GM21367 (cell line): ENCODE measurements around the gene TOX3.

Source experiments
- ATAC-seq: cut with Tn5 transposase; IDR thresholded peaks from one replicate; pipeline ENCODE4 v1.9.1; 2021; ENCODE audit not compliant: unreplicated experiment

Gene TOX3

DNA sequence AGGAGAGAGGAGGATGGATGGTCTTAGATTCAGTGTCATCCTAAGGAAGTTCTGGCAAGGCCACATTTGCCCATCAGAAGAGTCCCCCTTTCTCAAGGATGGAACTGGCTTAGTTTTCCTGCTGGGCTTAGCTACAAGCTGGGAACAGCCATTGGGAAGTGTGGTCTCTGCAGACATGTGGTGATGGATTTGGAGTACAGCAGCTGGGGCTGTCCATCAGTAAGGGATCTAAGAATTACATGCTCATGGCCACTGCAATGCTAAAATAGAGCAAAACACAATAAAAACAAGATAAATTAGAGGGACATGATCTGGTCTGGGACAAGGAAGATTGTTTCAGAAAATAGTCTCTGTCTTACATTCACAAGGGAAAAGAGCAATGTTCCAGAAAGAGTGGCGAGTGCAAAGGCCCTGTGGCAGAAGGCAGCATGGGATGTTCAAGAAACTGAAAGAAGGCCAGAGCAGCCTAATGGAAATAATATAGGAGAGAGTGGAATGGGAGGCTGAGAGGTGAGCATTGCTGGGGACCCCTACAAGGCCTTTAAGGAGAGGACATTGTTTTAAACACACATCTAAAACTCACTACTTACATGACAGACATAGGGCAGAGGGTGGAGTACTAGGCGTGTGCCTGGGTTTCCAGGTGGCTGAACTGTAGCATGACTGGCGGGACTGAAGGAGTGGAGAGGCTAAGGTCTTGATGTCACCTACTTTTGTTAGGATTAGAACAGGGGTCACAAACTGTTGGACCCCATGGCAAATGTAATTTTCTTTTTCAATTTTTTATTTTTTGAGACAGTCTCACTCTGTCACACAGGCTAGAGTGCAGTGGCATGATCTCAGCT is 17.0 kb upstream of the TOX3 start:
- no peak for ATAC-seq

DNA sequence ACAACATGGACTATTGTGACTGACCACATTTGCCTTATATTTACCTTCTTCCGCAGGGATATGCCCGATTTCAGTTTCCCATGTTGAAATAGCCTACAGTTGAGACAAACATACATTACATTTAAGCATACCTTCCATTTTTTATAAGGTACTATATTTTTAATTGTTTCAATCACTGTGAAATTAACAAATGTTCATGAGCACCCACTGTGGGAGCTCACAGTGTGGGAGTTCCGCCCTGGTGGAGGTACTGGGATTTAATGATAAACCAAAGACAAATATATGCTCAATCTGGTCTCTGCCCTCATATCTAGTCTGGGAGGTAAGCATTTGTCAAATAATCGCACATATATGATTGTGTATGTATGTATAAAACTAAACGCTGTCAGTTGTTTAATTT is 15.8 kb upstream of the TOX3 start:
- no peak for ATAC-seq

DNA sequence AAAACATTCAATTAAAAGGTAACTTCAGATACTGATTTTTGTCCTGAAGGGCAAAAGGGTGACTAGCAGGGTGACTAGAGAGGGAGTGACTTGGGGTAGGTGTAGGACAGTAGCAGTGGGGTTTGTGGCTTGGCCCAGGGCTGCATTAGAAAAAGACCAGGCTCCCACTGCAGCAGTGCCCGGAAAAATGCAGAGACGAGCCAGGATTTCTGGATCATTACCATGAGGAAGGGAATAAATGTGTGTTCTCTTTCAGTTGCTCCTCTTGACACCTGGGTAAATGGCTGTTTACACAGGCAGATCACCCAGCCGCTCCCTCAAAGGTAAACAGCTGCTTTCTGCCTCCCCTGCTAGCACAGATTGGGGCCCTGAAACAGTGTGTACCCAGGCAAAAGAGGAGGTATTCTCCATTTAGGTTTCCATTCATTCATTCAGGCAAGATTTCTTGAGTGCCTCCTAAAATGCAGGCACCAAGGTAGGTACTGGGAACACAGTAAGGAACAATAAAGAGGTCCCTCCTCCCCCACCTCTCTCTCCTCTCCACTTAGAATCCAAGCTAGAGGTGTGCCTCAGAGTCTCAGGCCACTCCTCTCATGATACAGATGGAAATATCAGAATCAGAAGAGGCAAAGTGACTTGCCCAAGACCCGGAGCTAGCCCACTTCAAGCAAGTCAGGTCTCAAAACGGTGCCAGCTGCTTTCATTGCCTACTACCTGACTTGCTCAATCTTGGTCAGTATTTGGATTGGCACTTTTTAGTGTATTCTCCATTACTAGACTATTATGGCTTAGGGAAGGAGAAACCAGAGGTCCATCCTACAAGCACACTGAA is 15.2 kb upstream of the TOX3 start:
- ATAC-seq: no peak

DNA sequence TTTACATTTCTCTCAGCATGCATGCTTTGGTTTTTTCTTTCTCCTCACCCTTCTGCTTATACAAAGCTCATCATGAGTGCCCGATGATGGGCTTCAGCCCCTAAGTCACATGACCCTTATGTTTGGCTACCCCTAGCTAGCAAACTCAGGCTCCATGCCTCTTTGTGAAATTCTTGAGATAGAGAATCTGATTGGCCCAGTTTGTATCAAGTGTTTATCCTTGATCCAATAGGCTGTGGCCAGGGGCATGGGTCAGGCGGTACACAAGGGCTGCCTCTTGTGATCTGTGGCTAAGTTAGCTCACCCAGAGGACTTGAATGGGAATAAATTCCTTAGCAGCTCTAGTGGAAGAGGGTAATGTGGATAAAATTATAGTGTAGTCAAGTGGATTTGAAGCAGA is 11.5 kb upstream of the TOX3 start:
- no peak for ATAC-seq

DNA sequence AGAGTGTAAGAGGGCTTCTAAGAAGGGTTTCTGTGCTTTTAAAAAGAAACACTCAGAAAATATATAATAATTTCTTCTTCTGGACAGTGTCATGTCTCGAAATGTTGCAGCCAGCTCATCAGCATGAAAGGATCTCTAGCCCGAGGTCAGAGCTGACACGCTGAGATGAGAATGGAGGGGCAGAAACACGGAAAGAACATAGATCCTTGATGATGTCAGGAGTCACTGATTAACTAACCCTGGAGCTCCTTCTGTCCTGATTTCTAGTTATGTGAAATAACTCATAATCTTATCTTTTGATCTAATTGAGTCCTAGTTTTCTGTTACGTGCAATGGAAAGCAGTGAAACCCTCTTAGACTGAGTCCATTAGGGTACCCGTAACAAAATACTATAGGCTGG is 10.3 kb upstream of the TOX3 start:
- no peak for ATAC-seq

DNA sequence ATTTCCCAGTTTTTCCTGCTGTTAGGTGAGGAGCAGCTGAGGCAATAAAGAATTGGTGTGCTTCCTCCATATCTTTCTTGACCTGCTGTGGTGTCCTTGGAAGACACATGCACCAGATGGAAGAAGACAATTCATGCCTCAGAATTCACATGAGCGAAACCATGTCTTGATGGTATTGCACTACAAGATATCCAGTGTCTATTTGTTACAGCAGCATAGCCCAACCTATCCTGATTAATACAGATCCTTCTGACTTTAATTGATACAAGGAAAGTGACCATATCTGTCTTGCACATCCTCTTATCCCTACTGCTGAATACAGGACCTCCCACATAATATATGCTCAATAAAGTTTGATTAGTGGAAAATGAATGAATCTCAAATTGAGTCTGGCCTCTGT is 9.1 kb upstream of the TOX3 start:
- no peak for ATAC-seq

DNA sequence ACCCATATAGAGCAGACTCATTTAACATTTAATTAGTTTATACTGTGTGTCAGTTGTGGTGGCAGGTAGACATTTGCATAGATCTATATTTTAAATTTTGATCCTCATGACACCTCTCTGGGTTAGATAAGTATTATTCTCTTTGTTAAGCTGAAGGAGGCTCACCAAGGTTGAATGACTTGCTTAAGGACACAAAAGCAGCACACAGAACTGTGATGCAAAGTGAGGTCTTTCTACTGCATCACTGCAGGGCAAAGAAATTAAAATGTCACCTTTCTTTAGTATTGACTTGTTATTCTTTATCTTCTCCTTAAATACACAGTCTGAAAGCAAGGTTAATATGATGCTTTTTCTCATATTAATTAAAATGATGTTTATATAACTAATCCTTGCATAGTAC is 8.6 kb upstream of the TOX3 start:
- no peak for ATAC-seq

DNA sequence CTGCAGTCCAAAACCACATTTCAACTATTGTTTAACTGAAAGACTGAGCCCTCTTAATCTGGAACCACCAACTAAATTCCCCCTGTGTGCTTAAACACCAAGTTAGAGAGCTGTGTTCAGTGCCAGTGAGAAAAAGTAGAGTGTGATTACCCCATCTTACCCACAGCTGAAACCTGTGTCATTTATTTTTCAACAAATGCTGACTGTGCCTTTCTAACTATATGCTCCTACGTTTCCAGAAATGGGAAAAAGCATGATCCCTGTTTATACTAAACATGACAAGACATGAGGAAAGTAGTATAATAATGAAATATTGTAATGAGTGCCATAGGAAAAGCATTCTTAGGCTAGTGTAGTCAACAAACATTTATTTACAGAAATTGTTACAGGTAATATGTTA is 7.4 kb upstream of the TOX3 start:
- no peak for ATAC-seq

DNA sequence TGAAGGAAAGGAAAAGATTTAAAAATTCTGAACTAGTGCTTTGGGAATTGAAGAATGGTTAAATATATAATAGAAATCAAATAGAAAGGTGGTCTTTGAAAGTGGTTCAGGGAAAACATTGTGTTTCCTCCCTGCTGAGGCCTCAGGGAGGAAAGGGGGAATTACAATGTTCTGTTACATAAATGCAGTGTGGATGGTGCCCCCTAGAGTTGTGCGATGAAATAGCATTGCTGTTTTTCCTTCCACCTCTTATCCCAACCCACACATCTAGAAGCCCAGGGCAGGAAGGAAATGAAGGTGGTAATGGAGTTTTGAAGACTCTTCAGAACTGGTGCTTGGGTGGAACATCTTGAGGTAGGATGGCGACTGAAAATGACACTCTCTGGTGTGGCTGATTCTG is 6.4 kb upstream of the TOX3 start:
- ATAC-seq: no peak

DNA sequence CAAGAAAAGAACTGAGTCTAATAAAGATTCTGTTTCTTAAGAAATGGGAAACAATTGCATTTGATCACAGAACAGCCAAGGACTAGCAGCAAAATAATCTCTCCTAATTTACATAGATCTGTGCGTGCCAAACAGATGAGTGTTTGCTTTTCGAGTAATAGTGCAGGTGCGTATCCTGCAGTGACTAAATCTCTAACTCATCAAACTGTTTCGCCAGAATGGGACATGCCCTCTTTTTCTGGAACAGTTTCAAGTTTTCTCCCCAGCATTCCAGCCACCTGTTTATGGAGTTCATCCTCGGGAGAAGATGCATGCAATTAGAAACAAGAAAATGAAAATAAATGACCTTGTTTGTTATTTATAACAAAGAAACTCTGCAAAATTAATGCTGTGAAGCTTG is 5.7 kb upstream of the TOX3 start:
- no peak for ATAC-seq

DNA sequence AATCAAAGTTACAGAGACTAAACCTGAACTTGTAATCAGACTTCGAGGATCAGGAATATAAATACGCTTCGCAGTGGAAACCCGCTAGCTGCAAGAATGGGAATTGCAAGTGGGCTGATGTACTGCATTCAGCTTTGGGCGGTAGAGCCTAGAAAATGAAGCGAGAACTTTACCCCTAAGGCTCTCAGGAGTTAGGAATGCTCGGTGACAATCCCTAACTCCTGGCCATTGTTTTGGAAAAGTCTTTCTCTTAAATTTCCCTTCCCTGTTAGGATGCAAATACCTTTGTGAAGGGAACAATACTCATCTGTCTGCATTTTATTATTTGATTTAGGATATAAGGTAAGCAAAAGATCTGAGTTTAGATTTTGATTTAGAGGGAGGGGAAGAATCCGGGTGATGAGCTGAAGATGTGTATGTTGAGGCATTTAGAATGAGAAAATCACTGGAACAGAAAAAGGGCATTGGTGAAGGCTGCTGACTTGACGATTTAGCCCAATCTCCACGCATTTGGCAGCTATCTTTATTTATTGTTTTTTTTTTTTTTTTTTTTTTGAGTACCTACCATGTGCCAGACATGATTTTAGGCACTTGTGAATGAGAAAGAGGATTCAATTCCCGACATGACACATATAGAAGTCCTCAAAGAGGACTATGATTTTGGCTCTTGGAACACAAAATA is 2.2 kb upstream of the TOX3 start:
- ATAC-seq: no peak

DNA sequence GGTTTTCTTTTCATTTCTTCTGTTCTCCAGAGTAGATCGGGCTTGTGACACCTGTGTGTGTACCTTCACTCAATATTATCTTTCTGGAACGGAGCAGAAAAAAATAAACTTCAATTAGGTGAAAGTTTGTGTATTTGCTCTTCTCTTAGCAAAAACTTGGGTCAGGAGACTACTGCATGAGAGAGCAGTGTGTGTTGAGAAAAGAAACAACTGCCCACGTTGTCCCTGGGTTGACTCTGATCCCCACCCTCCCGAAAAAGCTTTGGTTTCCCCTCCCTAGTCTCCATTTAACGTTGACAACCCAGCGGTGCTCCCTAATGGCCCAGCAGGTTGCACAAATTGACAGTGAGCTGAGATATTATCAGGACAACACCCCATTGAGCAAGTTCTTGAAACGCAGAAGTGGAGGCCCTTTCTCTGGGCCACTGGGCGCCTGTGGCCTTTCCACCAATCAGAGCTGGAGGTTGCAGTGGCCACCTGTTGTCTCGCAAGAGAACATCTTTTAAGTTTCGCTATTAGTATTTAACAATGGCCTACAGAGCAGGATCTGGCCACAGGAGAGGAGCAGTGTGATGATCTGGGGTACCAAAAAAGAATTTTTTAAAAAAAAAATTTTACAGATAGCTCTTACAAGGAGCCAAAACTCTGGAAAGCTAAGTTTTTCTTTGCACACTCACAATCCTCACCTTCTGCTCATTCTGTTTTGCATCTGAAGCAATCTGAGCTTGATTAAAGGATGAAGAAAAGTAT is 1.5 kb upstream of the TOX3 start:
- no peak for ATAC-seq

DNA sequence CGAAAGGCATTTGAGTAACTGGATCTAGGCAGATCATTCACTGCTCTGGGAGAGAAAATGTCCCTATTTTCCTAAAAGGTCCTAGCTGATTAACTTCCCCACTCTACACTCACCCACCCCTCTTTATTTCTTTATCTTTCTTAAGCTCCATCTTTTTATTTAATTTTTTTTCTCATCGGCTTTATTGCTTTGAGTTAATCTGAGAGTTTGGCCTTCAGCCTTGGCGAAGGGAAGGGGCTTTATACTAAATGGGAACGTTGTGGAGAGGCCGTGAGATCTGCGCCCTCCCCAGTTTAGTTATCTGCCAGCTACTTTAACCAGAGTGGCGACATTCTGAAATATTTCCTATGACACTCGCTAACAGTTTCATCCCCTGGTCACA is 882 bp upstream of the TOX3 start:
- no peak for ATAC-seq

DNA sequence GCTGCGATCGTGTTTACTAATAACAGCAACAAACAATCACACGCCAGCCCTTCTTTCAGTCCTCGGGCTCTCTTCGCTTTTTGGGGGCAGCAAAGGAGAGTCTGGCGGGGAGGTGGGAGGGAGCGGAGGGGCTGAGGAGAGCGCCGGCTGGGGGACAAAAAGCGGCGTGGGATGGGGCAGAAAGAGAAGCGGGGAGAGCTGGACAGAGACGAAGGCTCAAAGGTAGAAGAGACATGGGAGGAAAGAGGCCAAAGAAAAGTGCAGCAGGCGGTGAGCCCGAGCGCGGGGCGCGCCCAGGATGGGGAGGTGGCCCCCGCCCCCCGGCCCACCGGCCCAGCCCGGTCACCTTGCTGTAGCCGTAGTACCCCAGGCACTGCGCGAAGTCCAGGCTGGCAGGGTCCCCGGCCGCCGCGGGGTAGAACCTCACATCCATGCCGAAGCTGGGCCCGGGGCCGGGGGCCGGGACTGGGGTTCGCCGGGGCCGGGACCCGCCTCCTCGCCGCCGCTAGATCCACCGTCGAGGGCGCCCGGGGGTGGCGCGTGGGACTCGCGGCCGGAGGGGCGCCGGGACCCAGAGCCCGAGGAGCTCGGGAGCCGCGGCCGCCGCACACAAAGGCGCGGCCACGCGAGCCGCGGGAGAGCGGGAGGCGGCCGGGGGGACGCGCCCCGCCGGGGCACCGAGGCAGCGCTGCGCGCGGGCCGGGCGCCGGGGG is 496 bp downstream of the TOX3 start:
- ATAC-seq: no peak

DNA sequence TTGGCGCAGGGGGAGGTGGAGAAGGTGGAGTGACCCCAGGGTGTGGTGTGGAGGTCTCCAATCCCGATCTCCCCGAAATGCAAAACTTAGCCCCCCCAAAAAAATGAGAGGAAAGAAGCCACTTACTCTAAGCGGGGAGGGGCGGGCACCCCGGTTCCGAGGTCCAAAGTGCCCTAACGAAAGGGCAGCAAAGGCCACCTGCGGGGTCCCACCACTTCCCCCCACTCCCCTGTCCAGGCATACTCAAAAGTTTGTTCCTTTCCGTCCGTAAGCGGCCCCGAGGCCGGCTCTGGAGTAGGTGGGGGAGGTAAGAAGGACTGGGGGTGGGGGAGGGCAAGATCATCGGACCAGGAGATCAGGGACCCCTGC is 1.1 kb downstream of the TOX3 start:
- no peak for ATAC-seq

DNA sequence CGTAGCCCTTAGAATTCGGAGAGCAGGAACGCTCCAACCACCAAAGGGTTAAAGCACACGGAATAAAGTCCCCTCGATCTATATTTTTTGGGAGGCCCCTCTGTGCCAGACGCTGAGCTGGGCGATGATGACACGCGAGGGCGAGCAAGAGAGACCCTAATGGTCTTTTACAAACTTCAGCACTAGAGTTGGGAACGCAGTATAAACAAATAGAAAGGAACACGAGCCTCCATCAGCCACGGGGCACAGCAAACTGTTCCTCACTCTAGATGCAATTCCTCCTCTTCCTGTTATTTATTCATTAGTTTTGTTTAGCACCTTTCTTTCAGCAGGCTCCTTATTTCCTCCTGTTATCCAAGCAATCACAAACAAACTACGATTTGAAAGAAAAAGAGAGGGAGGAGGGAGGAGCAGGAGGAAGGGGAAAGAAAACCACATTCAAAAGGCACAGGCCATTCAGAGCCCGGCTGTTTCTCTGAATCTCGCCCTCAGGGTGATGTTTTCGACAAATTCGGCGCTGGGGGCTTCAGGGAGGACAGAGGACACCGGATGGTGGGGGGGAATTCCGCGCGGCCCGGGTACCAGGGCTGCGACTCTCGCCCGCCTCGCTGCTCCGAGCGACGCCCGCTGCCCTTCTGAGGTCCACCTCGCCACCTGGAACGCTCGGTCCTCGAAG is 1.6 kb downstream of the TOX3 start:
- ATAC-seq: no peak

DNA sequence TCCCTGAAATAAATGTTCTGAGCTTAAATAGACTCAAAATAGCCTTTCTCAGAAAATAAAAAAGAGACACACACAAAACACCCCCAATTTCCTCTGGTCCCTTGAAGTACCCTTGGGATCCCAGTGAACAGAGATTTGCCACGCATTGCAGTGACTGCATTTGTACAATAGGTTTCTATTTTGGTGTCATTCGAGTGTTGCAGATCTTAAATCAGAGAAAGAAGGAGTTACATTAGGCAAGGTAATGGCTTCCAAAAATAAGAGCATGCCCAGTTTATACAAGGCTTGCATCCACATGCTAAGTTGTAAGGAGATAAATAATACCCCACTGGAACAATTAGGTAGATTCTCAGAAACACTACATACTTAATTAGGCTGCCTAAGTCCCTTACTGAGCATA is 2.2 kb downstream of the TOX3 start:
- ATAC-seq: no peak

DNA sequence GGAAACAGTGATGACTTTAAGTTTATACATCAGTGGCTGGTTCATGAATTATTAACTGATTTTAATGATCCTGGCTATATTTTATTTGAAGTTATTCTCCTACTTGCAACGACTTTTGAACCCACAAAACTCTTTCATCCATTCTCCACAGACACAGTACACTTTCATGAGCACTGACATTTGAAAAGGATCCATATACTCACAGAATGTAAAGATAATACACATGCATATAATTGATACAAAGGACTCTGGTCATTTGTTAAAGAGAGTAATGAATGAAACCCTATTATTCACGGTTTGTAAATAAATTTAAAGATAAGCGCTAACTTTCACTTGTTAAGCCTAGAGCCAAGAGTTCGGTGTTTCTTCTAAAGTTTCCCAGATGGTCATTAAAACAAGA is 3.3 kb downstream of the TOX3 start:
- no peak for ATAC-seq

DNA sequence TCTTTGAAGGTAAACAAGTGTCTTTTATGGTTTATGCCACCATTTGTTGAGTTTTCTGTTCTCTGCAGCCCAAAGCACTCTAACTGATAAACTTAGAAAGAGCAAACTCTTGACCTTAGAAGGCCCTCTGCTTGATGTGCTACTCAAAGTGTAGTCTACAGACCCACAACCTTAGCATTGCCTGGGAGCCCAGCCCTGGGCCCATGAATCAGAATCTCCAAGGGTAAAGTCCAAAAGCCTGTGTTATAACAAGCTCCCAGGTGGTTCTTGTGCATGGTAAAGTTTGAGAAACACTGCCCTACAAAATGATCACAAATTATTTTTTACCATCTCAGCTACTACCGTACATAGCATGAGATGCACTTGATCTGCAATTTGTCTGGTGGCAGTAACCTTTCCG is 6.0 kb downstream of the TOX3 start:
- no peak for ATAC-seq

DNA sequence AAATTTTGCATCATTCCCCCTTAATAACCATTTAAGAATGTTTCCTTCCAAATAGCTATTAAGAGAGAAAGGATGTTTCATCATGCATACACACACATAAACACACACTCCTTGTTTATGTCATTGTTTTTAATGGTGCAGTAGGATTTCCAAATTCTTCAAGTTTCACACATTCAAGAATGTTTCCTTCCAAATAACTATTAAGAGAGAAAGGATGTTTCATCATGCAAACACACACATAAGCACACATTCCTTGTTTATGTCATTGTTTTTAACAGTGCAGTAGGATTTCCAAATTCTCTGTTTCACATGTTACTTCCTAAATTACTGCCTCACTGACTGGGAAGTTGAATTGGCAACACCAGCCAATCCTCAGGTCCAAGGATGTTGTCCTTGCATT is 7.8 kb downstream of the TOX3 start:
- ATAC-seq: no peak
